Middle frontal gyrus (tissue), 1 donor: ENCODE measurements around the gene ADAM33.

Source experiments
- DNase-seq: peaks from one replicate; pipeline ENCODE4 v3.0.0-alpha.2; 2015; ENCODE audit warnings: low spot score; ENCODE audit errors: extremely low spot score

Gene ADAM33, protein sequence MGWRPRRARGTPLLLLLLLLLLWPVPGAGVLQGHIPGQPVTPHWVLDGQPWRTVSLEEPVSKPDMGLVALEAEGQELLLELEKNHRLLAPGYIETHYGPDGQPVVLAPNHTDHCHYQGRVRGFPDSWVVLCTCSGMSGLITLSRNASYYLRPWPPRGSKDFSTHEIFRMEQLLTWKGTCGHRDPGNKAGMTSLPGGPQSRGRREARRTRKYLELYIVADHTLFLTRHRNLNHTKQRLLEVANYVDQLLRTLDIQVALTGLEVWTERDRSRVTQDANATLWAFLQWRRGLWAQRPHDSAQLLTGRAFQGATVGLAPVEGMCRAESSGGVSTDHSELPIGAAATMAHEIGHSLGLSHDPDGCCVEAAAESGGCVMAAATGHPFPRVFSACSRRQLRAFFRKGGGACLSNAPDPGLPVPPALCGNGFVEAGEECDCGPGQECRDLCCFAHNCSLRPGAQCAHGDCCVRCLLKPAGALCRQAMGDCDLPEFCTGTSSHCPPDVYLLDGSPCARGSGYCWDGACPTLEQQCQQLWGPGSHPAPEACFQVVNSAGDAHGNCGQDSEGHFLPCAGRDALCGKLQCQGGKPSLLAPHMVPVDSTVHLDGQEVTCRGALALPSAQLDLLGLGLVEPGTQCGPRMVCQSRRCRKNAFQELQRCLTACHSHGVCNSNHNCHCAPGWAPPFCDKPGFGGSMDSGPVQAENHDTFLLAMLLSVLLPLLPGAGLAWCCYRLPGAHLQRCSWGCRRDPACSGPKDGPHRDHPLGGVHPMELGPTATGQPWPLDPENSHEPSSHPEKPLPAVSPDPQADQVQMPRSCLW

DNA sequence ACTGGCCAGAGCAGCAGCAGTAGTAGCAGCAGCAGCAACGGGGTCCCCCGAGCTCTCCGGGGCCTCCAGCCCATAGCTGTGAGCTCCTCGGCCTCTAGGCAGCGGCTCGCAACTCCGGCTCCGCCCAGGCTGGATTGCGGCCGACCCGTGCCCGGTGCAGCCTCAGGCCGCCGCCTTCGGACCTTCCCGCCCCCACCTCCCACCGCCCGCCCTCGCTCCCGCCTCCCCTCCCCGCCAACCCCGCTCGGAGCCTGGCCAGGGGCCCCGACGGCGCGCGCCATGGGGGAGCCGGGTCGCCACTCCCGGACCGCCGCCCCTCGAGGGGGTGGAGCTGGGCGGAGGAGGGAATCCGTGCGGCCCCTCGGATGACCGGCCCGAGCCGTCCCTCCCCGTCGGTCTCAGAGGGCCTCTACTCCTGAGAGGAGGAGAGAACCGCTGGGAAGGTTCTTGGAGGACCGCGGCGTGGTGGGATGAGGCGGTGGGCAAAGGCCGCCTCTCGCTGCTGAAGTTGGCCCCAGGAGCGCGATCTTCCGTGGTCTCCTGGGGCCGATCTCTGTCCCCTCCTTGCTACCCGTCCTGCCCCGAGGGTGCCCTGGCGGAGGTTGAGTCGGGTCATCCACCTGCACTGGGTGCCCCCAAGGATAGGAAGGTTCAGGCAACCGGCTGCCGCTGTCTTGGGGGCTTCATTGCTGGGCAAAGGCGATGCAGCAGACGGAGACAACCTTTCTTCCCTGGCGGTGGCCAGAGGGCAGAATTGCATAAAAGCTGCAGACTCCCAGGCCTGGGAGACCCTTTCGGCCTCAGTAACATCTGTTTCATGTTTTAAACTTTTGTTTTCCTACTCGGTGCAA, at the start of gene ADAM33:
Gene ADAM33 (minus strand): TSS at position 80 of the 851 bp plus-strand sequence. CDS start 6 bp downstream, at position 74.
- DNase-seq: no peak

DNA sequence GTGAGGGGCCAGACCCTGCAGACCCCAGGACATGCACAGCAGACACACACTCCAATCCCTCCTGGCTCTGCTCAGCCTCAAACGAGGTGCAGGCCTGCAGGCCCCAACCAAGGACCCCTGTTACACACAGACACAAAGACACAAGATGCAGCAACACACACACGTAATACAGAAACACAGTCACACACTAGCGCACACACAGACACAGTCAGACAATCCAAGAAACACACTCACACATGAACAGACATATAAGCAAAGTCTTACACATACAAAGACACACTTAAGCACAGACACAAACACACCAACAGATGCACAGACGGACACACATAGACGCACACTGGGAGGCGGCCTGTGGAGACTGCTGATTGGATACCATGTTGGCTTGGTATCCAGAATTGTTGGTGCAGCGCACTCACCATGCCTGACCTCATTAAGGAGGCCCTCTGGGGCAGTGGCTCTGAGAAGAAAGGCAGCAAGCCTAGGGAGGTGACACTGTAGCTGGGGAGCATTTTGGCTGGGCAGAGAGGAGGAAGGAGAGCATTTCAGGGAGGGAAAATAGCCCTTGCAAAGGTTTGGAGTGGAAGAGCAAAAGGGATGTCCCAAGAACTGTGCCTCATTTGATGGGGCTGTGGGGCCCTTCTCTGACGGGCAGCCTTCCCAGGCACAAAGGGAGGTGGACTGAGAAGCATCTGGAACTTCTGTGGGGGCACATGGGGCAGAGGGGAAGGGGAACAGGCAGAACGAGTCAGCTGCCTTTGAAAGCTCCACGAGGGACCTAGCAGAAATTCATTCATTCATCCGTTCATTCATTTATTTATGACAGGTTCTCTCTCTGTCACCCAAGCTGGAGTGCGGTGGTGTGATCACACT, 49.2 kb upstream of the ADAM33 start:
- no peak for DNase-seq

DNA sequence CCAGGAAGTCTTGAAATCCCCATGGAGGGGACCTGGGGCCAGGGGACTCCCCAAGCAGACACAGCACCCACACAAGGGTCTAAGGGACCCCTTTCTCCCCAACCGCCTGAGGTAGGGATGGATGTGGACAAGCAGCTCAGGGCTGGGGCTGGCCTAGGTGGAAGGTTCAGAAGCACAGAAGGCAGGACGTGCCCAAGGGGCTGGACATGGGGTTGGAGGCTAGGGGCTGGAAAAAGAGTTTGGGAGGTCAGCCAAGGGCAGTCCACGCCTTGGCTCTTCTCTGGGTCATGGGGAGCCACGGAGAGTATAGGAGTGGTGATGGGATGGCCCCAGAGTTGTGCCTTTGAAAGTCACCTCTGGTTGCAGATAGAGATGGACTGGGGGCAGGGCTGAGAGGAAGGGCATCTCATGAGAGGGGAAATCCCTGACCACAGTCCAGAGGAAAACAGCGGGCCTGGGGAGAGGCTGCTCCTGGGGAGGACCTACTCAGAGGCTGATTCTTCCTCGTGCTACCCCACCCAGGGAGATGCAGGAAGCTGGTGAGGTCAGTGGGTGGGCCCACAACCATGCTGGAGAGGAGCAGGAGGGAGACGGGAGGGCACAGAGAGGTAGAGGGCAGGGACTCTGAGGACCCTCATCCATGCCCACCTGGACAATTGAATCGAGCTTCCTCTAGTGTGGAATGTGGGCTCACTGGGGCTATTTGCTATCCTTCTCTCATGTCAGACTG, 48.2 kb upstream of the ADAM33 start:
- DNase-seq: no peak

DNA sequence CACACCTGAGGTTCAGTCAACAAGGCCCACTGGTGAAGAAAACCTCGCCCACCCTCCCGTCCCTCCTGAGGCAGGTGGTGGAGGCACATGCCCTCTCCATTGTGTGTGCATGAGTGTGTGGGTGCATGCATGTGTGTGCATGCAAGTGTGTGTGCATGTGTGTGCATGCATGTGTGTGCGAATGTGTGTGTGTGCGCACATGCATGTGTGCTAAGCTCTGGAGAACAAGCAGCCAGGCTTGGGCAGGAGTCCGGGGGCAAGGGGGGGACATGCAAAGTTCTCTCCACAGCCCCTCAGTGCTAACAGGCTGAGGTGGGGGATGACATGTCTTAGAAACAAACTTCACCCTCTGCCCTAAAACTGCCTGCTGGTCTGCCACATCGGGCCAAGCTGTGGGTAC, 47.6 kb upstream of the ADAM33 start:
- no peak for DNase-seq

DNA sequence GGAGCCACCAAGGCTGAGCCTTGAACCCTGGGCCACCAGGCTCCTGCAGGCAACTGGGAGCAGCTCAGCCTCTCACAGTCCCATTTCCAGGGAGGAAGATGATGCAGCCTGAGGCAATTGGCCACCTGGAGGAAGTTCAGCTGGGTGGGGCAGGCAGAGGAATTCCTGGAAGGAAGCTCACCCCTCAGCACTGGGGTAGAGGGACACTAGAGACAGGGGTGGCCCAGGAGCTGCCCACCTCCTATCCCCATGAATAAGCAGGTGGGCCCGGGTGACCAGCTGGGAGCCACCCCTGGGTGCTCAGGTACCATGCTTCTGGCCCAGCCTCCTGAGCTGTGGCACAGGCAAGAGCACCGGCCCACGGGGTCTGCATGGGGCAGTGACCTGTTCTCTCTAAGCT, 47.1 kb upstream of the ADAM33 start:
- no peak for DNase-seq

DNA sequence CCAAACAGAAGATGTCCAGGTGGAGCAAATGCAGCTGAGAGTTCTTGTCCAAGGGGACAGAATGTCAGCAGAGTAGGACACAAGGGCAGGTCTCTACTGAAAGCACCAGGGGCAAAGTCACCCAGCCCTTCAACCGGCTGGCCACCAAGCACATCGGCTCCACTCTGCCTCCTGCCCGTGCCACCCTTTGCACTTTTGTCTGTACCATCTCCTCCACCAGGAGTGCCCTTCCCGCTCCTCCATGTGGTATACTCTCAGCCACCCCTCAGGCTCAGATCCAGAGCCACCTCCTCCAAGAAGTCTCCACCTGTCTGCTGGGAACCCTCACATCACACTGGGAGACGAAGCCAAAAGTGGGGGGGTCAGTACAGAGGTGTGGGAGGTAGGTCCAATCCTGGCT, 46.5 kb upstream of the ADAM33 start:
- DNase-seq: no peak

DNA sequence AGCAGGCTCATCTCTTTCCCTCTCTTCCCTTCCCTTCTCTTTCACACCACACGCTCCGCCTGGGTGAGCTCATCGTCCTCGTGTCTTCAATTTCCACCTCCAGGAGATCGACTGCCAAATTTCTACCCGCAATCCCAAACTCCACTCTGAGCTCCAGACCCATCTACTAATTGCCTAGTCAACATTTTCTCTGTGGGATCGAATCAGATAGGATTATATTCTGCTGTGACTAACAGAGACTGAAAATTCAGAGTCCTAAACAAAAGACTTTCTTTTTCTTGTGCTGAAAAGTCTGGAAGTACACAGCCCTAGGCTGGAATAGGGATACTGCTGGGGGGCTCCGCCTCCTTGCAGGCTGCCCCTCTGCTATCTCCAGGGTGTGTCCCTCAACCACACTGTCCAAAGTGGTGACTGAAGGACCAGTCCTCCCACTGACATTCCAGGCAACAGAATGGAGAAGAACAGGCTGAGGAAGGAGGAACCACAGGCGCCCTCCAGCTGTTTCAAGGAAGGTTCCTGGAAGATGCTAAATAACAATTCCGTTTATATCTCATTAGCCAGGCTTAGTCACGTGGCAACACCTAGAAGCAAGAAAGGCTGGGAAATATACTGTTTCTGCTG, 45.7 kb upstream of the ADAM33 start:
- DNase-seq: no peak

DNA sequence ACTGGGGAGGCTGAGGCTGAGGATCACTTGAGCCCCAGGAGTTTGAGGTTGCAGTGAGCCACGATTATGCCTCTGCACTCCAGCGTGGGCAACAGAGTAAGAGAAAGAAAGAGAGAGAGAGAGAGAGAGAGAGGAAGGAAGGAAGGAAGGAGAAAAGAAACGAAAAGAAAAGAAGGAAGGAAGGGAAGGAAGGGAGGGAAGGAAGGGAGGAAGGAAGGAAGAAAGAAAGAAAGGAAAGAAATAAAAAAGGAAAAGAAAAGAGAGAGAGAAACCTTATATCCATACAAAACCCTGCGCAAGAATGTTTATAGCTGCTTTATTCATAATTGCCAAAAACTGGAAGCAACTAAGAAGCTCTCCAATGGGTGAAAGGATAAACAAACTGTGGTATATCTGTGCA, 42.5 kb upstream of the ADAM33 start:
- DNase-seq: no peak

DNA sequence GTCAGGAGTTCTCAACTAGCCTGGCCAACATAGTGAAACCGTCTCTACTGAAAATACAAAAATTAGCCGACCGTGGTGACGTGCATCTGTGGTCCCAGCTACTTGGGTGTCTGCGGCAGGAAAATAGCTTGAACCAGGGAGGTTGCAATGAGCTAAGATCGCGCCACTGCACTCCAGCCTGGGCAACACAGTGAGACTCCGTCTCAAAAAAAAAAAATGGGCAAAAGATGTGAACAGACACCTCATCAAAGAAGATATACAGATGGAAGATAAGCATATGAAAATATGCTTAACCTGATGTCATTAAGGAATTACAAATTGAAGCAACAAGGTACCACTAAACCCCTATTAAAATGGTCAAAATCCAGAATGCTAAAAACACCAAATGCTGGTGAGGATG, 41.5 kb upstream of the ADAM33 start:
- no peak for DNase-seq

DNA sequence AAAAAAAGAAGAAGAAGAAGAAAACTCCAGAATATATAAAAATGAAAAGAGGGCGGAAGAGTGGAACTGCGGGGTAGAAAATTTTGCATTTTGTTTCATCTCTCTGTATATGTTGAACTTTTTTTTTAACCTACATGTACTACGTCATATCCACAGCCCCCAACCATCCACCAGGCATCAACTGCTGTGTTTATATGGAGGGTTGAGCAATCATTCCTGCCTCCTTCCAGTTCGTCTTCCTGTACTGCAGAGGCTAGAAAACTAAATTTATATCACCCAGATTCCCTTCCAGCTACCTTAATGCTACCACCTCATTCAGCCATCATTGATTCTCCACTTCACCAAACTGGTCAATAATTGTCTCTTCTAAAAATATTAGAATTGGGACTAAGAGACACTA, 40.1 kb upstream of the ADAM33 start:
- no peak for DNase-seq

DNA sequence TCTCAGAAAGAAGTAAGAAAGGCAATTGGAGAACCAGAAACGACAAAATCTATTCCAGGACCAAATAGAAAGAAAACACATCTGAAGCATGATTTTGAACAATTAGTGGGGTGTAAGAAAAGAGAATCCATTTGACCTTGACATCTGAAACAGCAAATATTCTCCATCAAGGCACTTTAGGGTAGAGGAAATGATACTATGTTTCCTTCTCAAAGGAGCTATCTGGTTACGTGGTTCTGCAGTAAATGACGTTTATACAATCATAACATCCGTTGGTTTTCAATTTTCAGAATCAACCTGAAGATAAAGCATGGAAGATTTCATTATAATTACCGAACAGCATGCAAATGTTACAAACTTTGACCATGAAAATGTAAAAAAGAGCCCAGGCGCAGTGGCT, 38.8 kb upstream of the ADAM33 start:
- DNase-seq: no peak

DNA sequence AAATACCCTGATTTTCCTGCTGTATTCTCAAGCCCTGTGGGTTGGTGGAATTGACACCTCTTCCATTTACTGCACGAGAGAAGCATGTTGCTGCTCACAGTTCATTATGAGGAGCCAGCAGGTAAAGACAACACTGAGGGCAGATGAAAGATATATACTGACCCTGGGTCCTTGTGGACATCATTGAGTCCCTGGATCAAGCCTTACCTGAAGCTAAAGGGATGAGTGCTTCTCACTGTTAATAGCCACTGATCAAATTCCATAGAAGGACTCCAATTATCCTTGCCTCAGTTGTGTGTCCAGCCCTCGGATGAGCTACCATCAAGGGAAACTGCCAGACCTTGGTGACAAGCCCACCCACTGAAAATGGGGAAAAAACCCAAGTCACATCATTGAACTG, 38.3 kb upstream of the ADAM33 start:
- DNase-seq: no peak

DNA sequence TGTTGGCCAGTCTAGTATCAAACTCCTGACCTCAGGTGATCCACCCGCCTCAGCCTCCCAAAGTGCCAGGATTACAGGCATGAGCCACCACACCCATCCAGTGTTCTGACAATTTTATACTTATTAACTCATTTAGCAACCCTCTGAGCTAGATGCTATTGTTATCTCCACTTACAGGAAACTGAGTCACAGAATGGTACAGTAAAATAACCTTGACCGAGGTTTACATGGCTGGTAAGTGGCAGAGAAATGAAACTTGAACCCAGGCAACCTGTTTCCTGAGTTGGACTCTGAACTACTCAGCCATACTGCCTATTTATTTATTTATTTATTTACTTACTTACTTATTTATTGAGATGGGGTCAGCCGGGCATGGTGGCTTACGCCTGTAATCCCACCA, 37.2 kb upstream of the ADAM33 start:
- DNase-seq: no peak

DNA sequence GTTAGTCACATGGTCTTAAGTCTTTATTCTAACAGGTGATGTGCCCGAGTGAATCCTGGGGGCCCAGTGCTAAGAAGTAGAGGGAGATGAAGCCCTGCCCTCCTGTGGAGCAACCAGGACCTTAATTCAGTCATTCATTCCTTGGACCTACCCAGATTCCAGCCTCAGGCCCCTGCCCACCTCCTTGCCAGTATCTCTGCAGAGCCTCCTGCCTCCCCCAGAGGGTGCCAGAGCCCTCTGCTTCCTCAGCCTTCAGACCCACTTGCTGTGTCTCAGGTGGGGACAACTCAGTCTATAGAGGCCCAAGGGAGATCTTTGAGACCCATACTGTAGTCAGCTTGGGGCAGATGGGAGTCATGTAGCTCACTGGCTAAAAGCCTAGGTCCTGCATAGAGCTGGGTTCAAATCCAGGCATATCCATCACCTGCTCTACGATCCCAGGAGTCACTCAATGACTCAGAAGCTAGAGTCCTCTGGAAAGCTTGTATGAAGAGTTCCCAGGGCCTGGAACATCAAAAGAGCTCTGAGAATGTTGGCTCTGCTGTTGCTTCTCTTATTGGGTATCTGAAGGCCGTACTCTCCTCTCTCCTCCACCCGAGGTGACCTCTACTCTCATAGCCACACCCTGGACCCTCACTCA, 34.5 kb upstream of the ADAM33 start:
- DNase-seq: no peak

DNA sequence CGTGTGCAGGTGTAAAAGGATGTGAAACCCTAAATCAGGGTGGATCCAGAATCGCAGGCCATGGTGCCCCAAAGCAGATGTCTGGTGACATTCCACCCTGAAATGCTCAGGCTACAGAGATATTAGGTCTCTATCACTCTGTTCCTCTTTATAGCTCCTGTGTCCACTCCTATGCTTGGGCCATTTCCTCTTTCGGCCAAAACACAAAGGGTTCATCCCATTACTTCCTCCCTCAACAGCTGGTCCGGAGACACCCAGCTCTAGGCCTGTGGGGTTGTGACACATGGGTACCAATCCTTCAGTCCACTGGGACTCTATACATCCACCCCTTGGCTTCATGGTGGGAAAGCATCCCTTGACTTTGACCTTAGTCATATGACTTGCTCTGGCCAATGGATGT, 32.3 kb upstream of the ADAM33 start:
- no peak for DNase-seq

DNA sequence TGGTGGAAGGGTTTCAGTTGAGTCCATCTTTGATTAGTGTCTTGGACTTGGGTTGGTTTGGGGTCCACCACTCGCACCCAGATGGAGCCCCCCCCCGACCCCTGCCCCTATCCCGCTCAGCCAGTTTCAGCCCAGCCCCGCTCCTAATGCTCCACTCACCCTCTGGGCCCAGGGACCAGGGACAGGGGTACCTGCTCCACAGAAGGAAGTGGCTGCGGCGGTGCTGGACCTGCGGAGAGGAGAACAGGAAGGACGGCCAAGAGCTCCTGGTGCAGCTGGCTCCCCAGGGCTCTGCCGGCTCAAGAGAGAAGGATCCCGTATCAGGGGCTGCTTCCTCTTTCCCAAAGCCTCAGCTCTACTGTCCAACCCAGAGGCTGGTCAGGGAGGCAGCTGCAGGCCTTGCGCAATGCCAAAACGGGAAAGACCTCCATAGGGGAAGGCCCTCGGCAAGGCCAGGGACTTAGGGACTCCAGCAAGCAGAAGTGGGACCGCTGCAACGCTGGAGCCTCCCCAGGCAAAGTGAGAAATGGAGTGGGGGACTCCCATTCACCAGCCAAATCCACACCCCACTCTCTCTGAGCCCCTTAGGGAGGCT, 30.6 kb upstream of the ADAM33 start, which contains the start of gene SIGLEC1:
Gene SIGLEC1 (minus strand): TSS at position 322 of the 595 bp plus-strand sequence. CDS start 5,472 bp downstream, outside the sequence.
- no peak for DNase-seq

DNA sequence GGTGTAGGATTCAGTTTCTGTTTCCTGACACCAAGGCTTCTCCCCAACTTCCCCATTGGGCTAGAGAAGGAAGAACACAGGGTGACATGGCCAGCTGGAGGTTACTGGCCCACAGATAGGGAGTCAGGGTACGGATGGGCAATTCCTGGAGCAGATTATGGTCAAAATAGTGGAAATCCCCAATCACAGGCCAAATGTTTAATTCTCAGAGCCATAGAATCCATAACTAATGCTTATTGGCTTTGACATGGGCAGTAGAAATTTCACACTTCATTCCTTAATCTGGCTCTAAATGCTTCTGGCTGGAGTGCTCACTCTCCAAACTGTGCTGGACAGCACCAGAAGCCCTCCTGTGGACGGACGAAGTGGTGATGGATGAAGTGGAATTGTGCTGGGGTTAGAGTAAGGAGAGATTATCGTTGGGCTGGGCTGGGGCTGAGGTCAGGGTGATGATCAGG, 29.7 kb upstream of the ADAM33 start:
- DNase-seq: no peak

DNA sequence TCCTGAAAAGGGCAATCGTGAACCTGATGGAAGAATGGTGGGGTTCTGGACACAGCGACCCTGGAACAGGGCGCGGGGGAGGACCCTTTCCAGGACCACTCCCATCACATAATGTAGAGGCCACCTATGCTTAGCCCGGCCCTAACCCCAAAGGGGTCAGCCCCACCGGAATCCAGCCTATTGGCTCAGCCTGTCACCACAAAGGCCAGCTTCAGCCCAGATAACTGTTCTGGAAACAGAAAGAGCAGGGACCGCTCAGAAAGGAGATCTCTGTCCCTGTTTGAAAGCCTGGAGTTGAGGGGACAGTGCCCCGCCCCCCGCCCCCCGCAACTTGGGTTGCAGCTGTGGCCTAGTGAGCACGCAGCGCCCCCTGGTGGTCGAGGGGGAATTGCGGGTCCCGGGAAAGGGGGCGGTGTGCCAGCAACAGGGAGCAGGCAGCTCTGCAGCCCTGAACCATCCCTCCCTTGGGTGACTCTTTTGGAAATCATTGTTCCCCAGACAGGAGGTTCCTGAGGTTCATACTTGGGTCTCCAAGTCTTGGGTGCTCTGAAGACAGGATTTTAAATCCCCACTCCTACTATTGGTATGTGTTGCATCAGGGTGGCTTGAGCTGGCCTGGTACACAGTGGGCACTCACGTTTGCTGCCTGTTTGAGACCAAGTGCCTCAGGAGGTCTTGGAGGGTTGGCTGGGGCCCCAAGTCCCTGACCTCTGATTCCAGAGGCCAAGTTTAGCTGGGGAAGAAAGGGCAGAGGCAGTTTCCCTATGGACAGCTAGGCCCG, 29.1 kb upstream of the ADAM33 start:
- DNase-seq: no peak
